ENCODE measurements around the gene MYO16. TPM values are rescaled to one million over a fixed set of nuclear protein-coding genes. Genes with fewer than 3 reads are reported as not detected.

Gene MYO16
- polyA plus RNA-seq, 1 donor from 2014 or later: 2.5 TPM

DNA sequence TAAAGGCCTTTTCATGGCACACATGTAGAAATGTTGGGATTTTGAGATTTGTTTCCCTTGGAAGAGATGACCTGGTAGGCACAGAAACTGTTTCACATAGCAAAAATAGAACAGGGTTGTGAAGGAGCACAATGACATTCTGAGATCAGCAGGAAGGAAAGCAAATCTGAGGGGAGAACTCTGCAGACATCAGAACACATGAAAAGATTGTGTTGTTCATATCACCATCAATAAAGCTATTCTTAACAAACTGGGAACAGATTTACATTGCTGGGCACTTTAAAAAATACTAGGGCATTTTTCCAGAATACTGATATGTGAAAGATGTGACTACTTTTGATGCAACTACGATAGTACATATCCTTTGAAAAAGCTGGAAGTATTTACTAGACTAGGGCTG lies 481.7 kb downstream of the MYO16 start (continued):
- no peak for TF ChIP-seq EZH2 (IDR thresholded peaks at IDR 0.05; ENCODE audit: borderline replicate concordance, insufficient read depth, low read length, poor library complexity, severe bottlenecking)

DNA sequence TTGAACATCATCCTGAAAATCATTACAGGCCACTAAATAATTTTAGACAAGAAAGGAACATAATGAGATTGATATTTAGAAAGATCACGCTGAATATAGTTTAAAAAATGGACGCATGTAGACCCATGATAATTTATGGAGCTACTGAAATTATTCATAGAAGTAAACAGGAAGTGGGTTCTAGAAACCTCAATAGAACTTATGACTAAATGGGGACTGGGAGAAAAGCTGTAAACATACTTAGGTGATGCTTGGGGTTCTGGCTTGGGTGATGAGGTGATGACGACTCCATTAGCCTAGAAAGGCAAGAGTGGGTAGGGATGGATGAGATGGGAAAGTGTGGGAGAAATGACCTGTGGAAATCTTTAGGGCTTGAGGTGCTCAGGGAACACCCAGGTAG lies 484.0 kb downstream of the MYO16 start:
- Histone ChIP-seq H3K9ac (ENCODE audit: low read length) (no peak overlapping the region), H3K79me2 (replicated peaks; ENCODE audit: insufficient read depth, low read length) (no peaks in the 10 kb centered on the region), H3F3A (ENCODE audit: insufficient read depth, low read length, poor library complexity, severe bottlenecking) (no peaks in the 10 kb centered on the region), H3K9me2 (ENCODE audit: insufficient read depth, low read length) (no peaks in the 10 kb centered on the region), H3K27me3 (ENCODE audit: insufficient read depth, low read depth, low read length) (no peaks in the 10 kb centered on the region), H3K36me3 (ENCODE audit: insufficient read depth, low read length) (no peaks in the 10 kb centered on the region), H3K4me3 (ENCODE audit: low read length) (no peak overlapping the region), H3K4me2 (ENCODE audit: low read length) (no peak overlapping the region), H2AFZ (ENCODE audit: low read depth, low read length) (no peak overlapping the region), H3K27ac (ENCODE audit: low read length) (no peak overlapping the region), H3K9me3 (ENCODE audit: low read length) (no peaks in the 10 kb centered on the region), H4K20me1 (ENCODE audit: insufficient read depth) (no peaks in the 10 kb centered on the region)
- no peak for TF ChIP-seq RAD21 (conservative IDR thresholded peaks at IDR 0.05)

DNA sequence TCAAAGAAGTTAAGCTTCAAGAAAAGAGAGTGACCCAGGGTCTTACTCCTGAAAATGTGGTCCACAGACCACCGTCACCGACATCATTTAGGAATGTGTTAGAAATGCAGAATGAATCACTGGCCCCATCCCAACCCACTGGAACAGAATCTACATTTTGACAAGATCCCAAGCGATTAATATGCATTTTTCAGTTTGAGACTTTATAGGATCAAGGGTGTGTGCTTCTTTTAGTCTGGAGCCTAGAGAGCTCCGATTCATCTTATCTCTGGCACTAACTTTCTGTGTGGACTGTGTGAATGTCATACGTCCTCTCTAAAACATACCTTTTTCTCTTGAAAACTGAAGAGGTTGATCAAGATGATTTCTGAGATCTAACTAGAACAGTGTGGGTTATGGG lies 484.8 kb downstream of the MYO16 start:
- H4K20me1 ChIP-seq (ENCODE audit: insufficient read depth): no peaks in the 10 kb centered on the region
- no peak overlapping the region for H3K4me2 ChIP-seq (ENCODE audit: low read length)

More for the DNA sequence above, 484.8 kb downstream of the MYO16 start:
- Histone ChIP-seq H3K9me3 (ENCODE audit: low read length) (no peaks in the 10 kb centered on the region), H3F3A (ENCODE audit: insufficient read depth, low read length, poor library complexity, severe bottlenecking) (no peaks in the 10 kb centered on the region), H2AFZ (ENCODE audit: low read depth, low read length) (no peak overlapping the region), H3K9ac (ENCODE audit: low read length) (no peak overlapping the region), H3K9me2 (ENCODE audit: insufficient read depth, low read length) (no peaks in the 10 kb centered on the region), H3K36me3 (ENCODE audit: insufficient read depth, low read length) (no peaks in the 10 kb centered on the region), H3K4me3 (ENCODE audit: low read length) (no peak overlapping the region), H3K27me3 (ENCODE audit: insufficient read depth, low read depth, low read length) (no peaks in the 10 kb centered on the region), H3K27ac (ENCODE audit: low read length) (no peak overlapping the region), H3K79me2 (replicated peaks; ENCODE audit: insufficient read depth, low read length) (no peaks in the 10 kb centered on the region)
- TF ChIP-seq, protein P1, sequence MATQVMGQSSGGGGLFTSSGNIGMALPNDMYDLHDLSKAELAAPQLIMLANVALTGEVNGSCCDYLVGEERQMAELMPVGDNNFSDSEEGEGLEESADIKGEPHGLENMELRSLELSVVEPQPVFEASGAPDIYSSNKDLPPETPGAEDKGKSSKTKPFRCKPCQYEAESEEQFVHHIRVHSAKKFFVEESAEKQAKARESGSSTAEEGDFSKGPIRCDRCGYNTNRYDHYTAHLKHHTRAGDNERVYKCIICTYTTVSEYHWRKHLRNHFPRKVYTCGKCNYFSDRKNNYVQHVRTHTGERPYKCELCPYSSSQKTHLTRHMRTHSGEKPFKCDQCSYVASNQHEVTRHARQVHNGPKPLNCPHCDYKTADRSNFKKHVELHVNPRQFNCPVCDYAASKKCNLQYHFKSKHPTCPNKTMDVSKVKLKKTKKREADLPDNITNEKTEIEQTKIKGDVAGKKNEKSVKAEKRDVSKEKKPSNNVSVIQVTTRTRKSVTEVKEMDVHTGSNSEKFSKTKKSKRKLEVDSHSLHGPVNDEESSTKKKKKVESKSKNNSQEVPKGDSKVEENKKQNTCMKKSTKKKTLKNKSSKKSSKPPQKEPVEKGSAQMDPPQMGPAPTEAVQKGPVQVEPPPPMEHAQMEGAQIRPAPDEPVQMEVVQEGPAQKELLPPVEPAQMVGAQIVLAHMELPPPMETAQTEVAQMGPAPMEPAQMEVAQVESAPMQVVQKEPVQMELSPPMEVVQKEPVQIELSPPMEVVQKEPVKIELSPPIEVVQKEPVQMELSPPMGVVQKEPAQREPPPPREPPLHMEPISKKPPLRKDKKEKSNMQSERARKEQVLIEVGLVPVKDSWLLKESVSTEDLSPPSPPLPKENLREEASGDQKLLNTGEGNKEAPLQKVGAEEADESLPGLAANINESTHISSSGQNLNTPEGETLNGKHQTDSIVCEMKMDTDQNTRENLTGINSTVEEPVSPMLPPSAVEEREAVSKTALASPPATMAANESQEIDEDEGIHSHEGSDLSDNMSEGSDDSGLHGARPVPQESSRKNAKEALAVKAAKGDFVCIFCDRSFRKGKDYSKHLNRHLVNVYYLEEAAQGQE (IDR thresholded peaks at IDR 0.05; ENCODE audit: borderline replicate concordance): no peak
- TF ChIP-seq EP300 (conservative IDR thresholded peaks at IDR 0.05; ENCODE audit: poor library complexity, severe bottlenecking): no peak
- no peak for TF ChIP-seq EZH2 (IDR thresholded peaks at IDR 0.05; ENCODE audit: borderline replicate concordance, insufficient read depth, low read length, poor library complexity, severe bottlenecking)
- TF ChIP-seq MXI1 (conservative IDR thresholded peaks at IDR 0.05; ENCODE audit: poor library complexity, severe bottlenecking): no peak
- no peak for TF ChIP-seq SMC3 (conservative IDR thresholded peaks at IDR 0.05; ENCODE audit: poor library complexity)
- no peak for TF ChIP-seq RAD21 (conservative IDR thresholded peaks at IDR 0.05)
- no peak for TF ChIP-seq TAF1 (IDR thresholded peaks at IDR 0.05; ENCODE audit: low read depth)
- TF ChIP-seq POLR2AphosphoS5 (IDR thresholded peaks at IDR 0.05): no peak
- TF ChIP-seq, protein P2, sequence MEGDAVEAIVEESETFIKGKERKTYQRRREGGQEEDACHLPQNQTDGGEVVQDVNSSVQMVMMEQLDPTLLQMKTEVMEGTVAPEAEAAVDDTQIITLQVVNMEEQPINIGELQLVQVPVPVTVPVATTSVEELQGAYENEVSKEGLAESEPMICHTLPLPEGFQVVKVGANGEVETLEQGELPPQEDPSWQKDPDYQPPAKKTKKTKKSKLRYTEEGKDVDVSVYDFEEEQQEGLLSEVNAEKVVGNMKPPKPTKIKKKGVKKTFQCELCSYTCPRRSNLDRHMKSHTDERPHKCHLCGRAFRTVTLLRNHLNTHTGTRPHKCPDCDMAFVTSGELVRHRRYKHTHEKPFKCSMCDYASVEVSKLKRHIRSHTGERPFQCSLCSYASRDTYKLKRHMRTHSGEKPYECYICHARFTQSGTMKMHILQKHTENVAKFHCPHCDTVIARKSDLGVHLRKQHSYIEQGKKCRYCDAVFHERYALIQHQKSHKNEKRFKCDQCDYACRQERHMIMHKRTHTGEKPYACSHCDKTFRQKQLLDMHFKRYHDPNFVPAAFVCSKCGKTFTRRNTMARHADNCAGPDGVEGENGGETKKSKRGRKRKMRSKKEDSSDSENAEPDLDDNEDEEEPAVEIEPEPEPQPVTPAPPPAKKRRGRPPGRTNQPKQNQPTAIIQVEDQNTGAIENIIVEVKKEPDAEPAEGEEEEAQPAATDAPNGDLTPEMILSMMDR (IDR thresholded peaks at IDR 0.05; ENCODE audit: poor library complexity, severe bottlenecking): no peak

Data from neural cell (in vitro differentiated cells).